Mucosa of rectum (tissue), 2 donors: ENCODE measurements around the gene ZSCAN25.
"Not testable (repeated sequence)": the region's sequence is repeated elsewhere in the genome, so short reads cannot be mapped to it uniquely, and the experiment has no call there.

Experiments
- H3K27ac ChIP-seq, 2 donors: one replicate each; pipeline ENCODE4 v1.7.0; 2013; ENCODE audit warnings: inconsistent platforms in 2 of 2, low read depth in 2 of 2, low read length in 2 of 2
- H3K27me3 ChIP-seq, 2 donors: one replicate each; pipeline ENCODE4 v1.7.0; 2013; ENCODE audit warnings: low read length in 2 of 2; ENCODE audit not compliant: control insufficient read depth in 2 of 2, insufficient read depth in 2 of 2
- H3K36me3 ChIP-seq, 2 donors: one replicate each; pipeline ENCODE4 v1.7.0; 2013; ENCODE audit warnings: low read length in 2 of 2; ENCODE audit not compliant: control insufficient read depth in 2 of 2, insufficient read depth in 2 of 2
- H3K4me1 ChIP-seq, 2 donors: one replicate each; pipeline ENCODE4 v1.7.0; 2013; ENCODE audit warnings: low read length in 2 of 2, mild to moderate bottlenecking in 1 of 2; ENCODE audit not compliant: control insufficient read depth in 2 of 2, insufficient read depth in 2 of 2
- H3K4me3 ChIP-seq, 2 donors: one replicate each; pipeline ENCODE4 v1.7.0; 2013; ENCODE audit warnings: low read length in 2 of 2
- H3K9ac ChIP-seq, 2 donors: one replicate each; pipeline ENCODE4 v1.7.0; 2013; ENCODE audit warnings: low read length in 2 of 2, low read depth in 1 of 2, mild to moderate bottlenecking in 1 of 2
- H3K9me3 ChIP-seq, 2 donors: one replicate each; pipeline ENCODE4 v1.7.0; 2013; ENCODE audit warnings: low read length in 2 of 2; ENCODE audit not compliant: control insufficient read depth in 2 of 2
- donor health status: healthy.
- donor health status: Normal muscosa, but diverticular disease.

The ZSCAN25 gene

GRCh38 chr7:99643464-99643863 is 26.7 kb downstream of the ZSCAN25 start:
- H3K27me3 ChIP-seq, result no peaks in the 10 kb centered on the region
- no peaks in the 10 kb centered on the region for H3K4me1 ChIP-seq
- H3K36me3 ChIP-seq, result peaks cover 5 to 14% of the 10 kb centered on the region in 2 donors
- H3K27ac ChIP-seq, result no peak overlapping the region
- H3K9ac ChIP-seq, result no peak overlapping the region
- no peaks in the 10 kb centered on the region for H3K9me3 ChIP-seq
- H3K4me3 ChIP-seq, result no peak overlapping the region

- Histone ChIP-seq H3K36me3 (peaks cover 5 to 17% of the 10 kb centered on the region in 2 donors), H3K9me3 (no peaks in the 10 kb centered on the region), H3K4me1 (no peaks in the 10 kb centered on the region), H3K27me3 (no peaks in the 10 kb centered on the region), H3K9ac (no peak overlapping the region), H3K27ac (no peak overlapping the region), H3K4me3 (no peak overlapping the region)
Observed at GRCh38 chr7:99644431-99644830, 27.7 kb downstream of the ZSCAN25 start.

GRCh38 chr7:99645590-99645989 is 28.8 kb downstream of the ZSCAN25 start:
- no peak overlapping the region for H3K27ac ChIP-seq
- no peaks in the 10 kb centered on the region for H3K9me3 ChIP-seq
- H3K9ac ChIP-seq, result no peak overlapping the region
- no peaks in the 10 kb centered on the region for H3K27me3 ChIP-seq
- H3K4me3 ChIP-seq, result no peak overlapping the region
- H3K4me1 ChIP-seq, result no peaks in the 10 kb centered on the region
- peaks cover 5 to 18% of the 10 kb centered on the region in 2 donors for H3K36me3 ChIP-seq

- Histone ChIP-seq H3K27ac (no peak overlapping the region), H3K27me3 (no peaks in the 10 kb centered on the region), H3K36me3 (peaks cover 10 to 20% of the 10 kb centered on the region in 2 donors), H3K4me3 (no peak overlapping the region), H3K9ac (no peak overlapping the region), H3K4me1 (no peaks in the 10 kb centered on the region), H3K9me3 (no peaks in the 10 kb centered on the region)
Observed at GRCh38 chr7:99648843-99649242, 32.1 kb downstream of the ZSCAN25 start.

GRCh38 chr7:99651290-99651689 is 34.5 kb downstream of the ZSCAN25 start:
- Histone ChIP-seq H3K9ac (no peak overlapping the region), H3K27ac (no peak overlapping the region), H3K36me3 (peaks cover 10 to 17% of the 10 kb centered on the region in 2 donors), H3K4me1 (no peaks in the 10 kb centered on the region), H3K4me3 (no peak overlapping the region), H3K27me3 (no peaks in the 10 kb centered on the region), H3K9me3 (no peaks in the 10 kb centered on the region)

GRCh38 chr7:99652671-99653070 is 35.9 kb downstream of the ZSCAN25 start:
- Histone ChIP-seq H3K4me1 (no peaks in the 10 kb centered on the region), H3K27me3 (no peaks in the 10 kb centered on the region), H3K9ac (no peak overlapping the region), H3K9me3 (no peaks in the 10 kb centered on the region), H3K27ac (no peak overlapping the region), H3K4me3 (no peak overlapping the region), H3K36me3 (peaks cover 10 to 13% of the 10 kb centered on the region in 2 donors)

GRCh38 chr7:99653269-99653668 is 36.5 kb downstream of the ZSCAN25 start:
- H3K9me3 ChIP-seq, H3K27ac ChIP-seq, H3K4me1 ChIP-seq, H3K9ac ChIP-seq, H3K27me3 ChIP-seq, H3K4me3 ChIP-seq: not testable (repeated sequence)
- peaks cover 6 to 13% of the 10 kb centered on the region in 2 donors for H3K36me3 ChIP-seq

GRCh38 chr7:99653754-99654153 is 37.0 kb downstream of the ZSCAN25 start:
- Histone ChIP-seq H3K9ac (no peak overlapping the region), H3K27ac (no peak overlapping the region), H3K27me3 (no peaks in the 10 kb centered on the region), H3K4me1 (no peaks in the 10 kb centered on the region), H3K36me3 (peaks cover 6 to 12% of the 10 kb centered on the region in 2 donors), H3K4me3 (no peak overlapping the region), H3K9me3 (no peaks in the 10 kb centered on the region)

GRCh38 chr7:99654626-99655025 is 37.9 kb downstream of the ZSCAN25 start:
- H3K27ac ChIP-seq, H3K9me3 ChIP-seq, H3K9ac ChIP-seq, H3K4me3 ChIP-seq, H3K27me3 ChIP-seq, H3K36me3 ChIP-seq, H3K4me1 ChIP-seq: not testable (repeated sequence)

GRCh38 chr7:99657879-99658278 is 41.1 kb downstream of the ZSCAN25 start:
- H3K4me3 ChIP-seq, H3K4me1 ChIP-seq, H3K27ac ChIP-seq, H3K9ac ChIP-seq, H3K9me3 ChIP-seq, H3K27me3 ChIP-seq: not testable (repeated sequence)
- H3K36me3 ChIP-seq, result peaks cover 24 to 25% of the 10 kb centered on the region in 2 donors
